Fibroblast of mammary gland (primary cell): ENCODE measurements around the gene ZNF619.

Source experiments
- DNase-seq: peaks from one replicate; pipeline ENCODE4 v3.0.0-alpha.2; 2010; ENCODE audit warnings: low read depth
- H3K4me3 ChIP-seq: 2 replicates; pipeline ENCODE4 v1.5.1; 2011; ENCODE audit warnings: low read depth, mild to moderate bottlenecking, low read length, moderate library complexity; ENCODE audit not compliant: control insufficient read depth
- CTCF ChIP-seq: conservative IDR thresholded peaks from 2 replicates; pipeline ENCODE4 v1.5.1; 2011; ENCODE audit warnings: low read depth, low read length, inconsistent platforms; ENCODE audit not compliant: control insufficient read depth, insufficient read depth

ZNF619 gene

GRCh38 chr3:40511031-40511718 is 34.3 kb downstream of the ZNF619 start:
- no peak for TF ChIP-seq CTCF
- no peak for DNase-seq

GRCh38 chr3:40516201-40516600 is 39.3 kb downstream of the ZNF619 start:
- DNase-seq = no peak
- H3K4me3 ChIP-seq = no peak overlapping the region
- TF ChIP-seq CTCF = no peak

More at GRCh38 chr3:40511031-40511718, 34.3 kb downstream of the ZNF619 start:
- no peak overlapping the region for H3K4me3 ChIP-seq

- TF ChIP-seq CTCF = no peak
- no peak overlapping the region for H3K4me3 ChIP-seq
- DNase-seq = no peak
Observed at GRCh38 chr3:40518067-40518466, 41.1 kb downstream of the ZNF619 start.

GRCh38 chr3:40518848-40519247 is 41.9 kb downstream of the ZNF619 start:
- TF ChIP-seq CTCF = no peak
- no peak overlapping the region for H3K4me3 ChIP-seq
- no peak for DNase-seq

- H3K4me3 ChIP-seq = no peak overlapping the region
- DNase-seq = no peak
- TF ChIP-seq CTCF = no peak
Observed at GRCh38 chr3:40521254-40521653, 44.3 kb downstream of the ZNF619 start.

- TF ChIP-seq CTCF = no peak
- H3K4me3 ChIP-seq = no peak overlapping the region
- DNase-seq = no peak
Observed at GRCh38 chr3:40523781-40524180, 46.9 kb downstream of the ZNF619 start.

GRCh38 chr3:40524222-40524567 is 47.3 kb downstream of the ZNF619 start:
- no peak for TF ChIP-seq CTCF
- DNase-seq = peak; percentile 7
- H3K4me3 ChIP-seq = peak overlapping the region; percentile 86
